ENCODE results near the gene SLC11A1. TPM values are rescaled to one million over a fixed set of nuclear protein-coding genes. Genes with fewer than 3 reads are reported as not detected.

The SLC11A1 gene
- polyA plus RNA-seq, 3 donors = 184 to 2,019 (median 352) TPM

DNA sequence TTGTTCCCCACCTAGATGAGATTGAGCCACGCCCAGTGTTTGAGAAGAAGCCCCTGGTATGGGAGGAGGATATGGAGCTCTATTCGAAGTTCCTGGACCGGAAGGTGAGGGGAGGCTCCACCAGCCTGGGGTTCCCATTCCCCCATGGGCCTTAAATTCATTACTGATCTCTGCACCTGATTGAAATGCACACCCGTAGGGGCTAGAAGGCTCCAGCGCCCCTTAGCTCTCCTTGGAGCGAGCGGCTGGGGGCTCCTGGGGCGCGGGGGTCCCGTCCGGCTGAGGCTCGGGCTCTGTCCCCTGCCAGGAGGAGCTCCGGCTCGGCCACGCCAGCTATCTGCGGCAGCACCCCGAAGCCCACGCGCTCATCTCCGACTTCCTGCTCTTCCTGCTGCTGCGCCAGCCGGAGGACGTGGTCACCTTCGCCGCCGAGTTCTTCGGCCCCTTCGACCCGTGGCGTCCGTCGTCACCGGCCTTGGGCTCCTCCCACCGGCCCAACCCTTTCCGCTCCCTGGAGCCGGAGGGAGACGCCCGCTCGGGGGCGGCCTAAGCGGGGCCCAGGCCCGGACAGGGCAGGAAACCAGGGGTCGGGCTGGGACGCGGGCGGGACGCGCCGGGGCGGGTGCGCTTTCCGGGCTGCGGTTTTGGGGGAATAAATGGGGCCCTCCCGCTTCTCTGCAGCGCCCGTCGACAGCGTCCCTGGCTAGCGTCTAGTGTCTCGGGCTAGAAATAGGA is 14.5 kb upstream of the SLC11A1 start:
- under 1% methylated on average over 57 of the region's 60 CpGs for whole genome bisulfite sequencing (ENCODE audit: insufficient coverage)
- peak overlapping the region; percentile 94 to 99 for H3K27ac ChIP-seq (ENCODE audit: low read depth in 1 of 2, low read length in 2 of 2)
- peaks cover 0 to 11% (median 4%) of the 10 kb centered on the region in 7 donors for H3K9me3 Mint-ChIP-seq
- H3K27me3 ChIP-seq (ENCODE audit: control insufficient read depth in 2 of 2, insufficient read depth in 2 of 2, low read length in 2 of 2) = no peaks in the 10 kb centered on the region
- H3K9ac ChIP-seq (ENCODE audit: insufficient read depth, low read length, poor library complexity, severe bottlenecking) = peak overlapping the region; percentile 92
- peaks cover 95 to 97% of the 10 kb centered on the region in 2 donors for H3K4me1 ChIP-seq (ENCODE audit: control insufficient read depth in 1 of 2, insufficient read depth in 2 of 2, low read length in 2 of 2)
- H3K36me3 ChIP-seq (replicated peaks in 1 of 2; ENCODE audit: control insufficient read depth in 1 of 2, insufficient read depth in 2 of 2, low read length in 2 of 2) = no peaks in the 10 kb centered on the region
- intact Hi-C loops (cut with micrococcal nuclease) = loop anchor here in 1 of 2 donors (2.0 kb wide), 1 partner anchor 15 kb away; the partner anchor contains the start of gene SLC11A1
- H3K9me3 ChIP-seq (replicated peaks in 1 of 2; ENCODE audit: control insufficient read depth in 1 of 2, insufficient read depth in 1 of 2, low read length in 2 of 2) = peaks cover 0 to 4% of the 10 kb centered on the region in 2 donors
- H3K4me2 ChIP-seq (replicated peaks; ENCODE audit: extremely low read depth, low read length, poor library complexity, severe bottlenecking) = peak overlapping the region; percentile 90
- H3K27me3 Mint-ChIP-seq (ENCODE audit: low read depth in 3 of 3) = peaks cover 0 to 1% (median 0%) of the 10 kb centered on the region in 3 donors
- TF ChIP-seq CTCF (IDR thresholded peaks at IDR 0.05) = no peak
- peaks cover 86% of the 10 kb centered on the region for H3K4me1 Mint-ChIP-seq
- peak overlapping the region; percentile 89 to 93 for H3K4me3 Mint-ChIP-seq
- no peaks in the 10 kb centered on the region for H4K20me1 ChIP-seq (ENCODE audit: insufficient read depth, low read length)
- peak overlapping the region; percentile 44 to 71 (median 60) for H3K4me3 ChIP-seq (replicated peaks in 1 of 3; ENCODE audit: low read depth in 2 of 3, low read length in 3 of 3)
- peak; percentile 94 to 98 (median 97) for DNase-seq
- peak overlapping the region; percentile 100 for H3K27ac Mint-ChIP-seq
- no peak overlapping the region for H2AFZ ChIP-seq (ENCODE audit: insufficient read depth, low read depth, low read length, poor library complexity, severe bottlenecking)
- peaks cover 22% of the 10 kb centered on the region for H3K79me2 ChIP-seq (ENCODE audit: insufficient read depth, low read length)
- H3K36me3 Mint-ChIP-seq = peaks cover 2 to 12% of the 10 kb centered on the region in 2 donors

DNA sequence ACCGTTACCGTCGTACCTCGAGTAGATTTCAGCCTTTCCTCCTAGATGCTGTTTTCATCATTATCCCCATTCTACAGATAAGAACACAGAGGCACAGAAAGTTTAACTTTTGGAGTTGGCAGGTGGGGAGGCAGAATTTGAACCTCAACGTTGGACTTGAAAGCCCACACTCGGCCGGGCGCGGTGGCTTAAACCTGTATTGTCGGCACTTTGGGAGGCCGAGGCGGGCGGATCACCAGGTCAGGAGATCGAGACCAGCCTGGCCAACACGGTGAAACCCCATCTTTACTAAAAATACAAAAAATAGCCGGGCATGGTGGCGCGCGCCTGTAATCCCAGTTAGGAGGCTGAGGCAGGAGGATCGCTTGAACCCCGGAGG is 13.9 kb upstream of the SLC11A1 start:
- Histone ChIP-seq H3K27ac (ENCODE audit: low read depth in 1 of 2, low read length in 2 of 2) (peak overlapping the region; percentile 94 to 99), H3K4me2 (replicated peaks; ENCODE audit: extremely low read depth, low read length, poor library complexity, severe bottlenecking) (peak overlapping the region; percentile 90), H4K20me1 (ENCODE audit: insufficient read depth, low read length) (no peaks in the 10 kb centered on the region), H3K27me3 (ENCODE audit: control insufficient read depth in 2 of 2, insufficient read depth in 2 of 2, low read length in 2 of 2) (no peaks in the 10 kb centered on the region), H3K4me1 (ENCODE audit: control insufficient read depth in 1 of 2, insufficient read depth in 2 of 2, low read length in 2 of 2) (peaks cover 95 to 97% of the 10 kb centered on the region in 2 donors), H2AFZ (ENCODE audit: insufficient read depth, low read depth, low read length, poor library complexity, severe bottlenecking) (no peak overlapping the region), H3K9me3 (replicated peaks in 1 of 2; ENCODE audit: control insufficient read depth in 1 of 2, insufficient read depth in 1 of 2, low read length in 2 of 2) (peaks cover 0 to 4% of the 10 kb centered on the region in 2 donors), H3K36me3 (replicated peaks in 1 of 2; ENCODE audit: control insufficient read depth in 1 of 2, insufficient read depth in 2 of 2, low read length in 2 of 2) (no peaks in the 10 kb centered on the region), H3K79me2 (ENCODE audit: insufficient read depth, low read length) (peaks cover 22% of the 10 kb centered on the region), H3K9ac (ENCODE audit: insufficient read depth, low read length, poor library complexity, severe bottlenecking) (peak overlapping the region; percentile 92), H3K4me3 (replicated peaks in 1 of 3; ENCODE audit: low read depth in 2 of 3, low read length in 3 of 3) (peak overlapping the region; percentile 37 to 71 (median 44))
- 44% methylated on average over 5 of the region's 21 CpGs for WGBS (ENCODE audit: insufficient coverage)
- peak overlapping the region; percentile 100 for H3K27ac Mint-ChIP-seq
- no peak for TF ChIP-seq CTCF (IDR thresholded peaks at IDR 0.05)
- peaks cover 0 to 11% (median 4%) of the 10 kb centered on the region in 7 donors for H3K9me3 Mint-ChIP-seq
- no peak for DNase-seq
- H3K36me3 Mint-ChIP-seq = peaks cover 2 to 8% of the 10 kb centered on the region in 2 donors
- H3K4me1 Mint-ChIP-seq = peaks cover 85% of the 10 kb centered on the region
- intact Hi-C loops (cut with micrococcal nuclease) = loop anchor here in 1 of 2 donors (2.0 kb wide), 1 partner anchor 15 kb away; the partner anchor contains the start of gene SLC11A1
- peak overlapping the region; percentile 89 to 93 for H3K4me3 Mint-ChIP-seq
- H3K27me3 Mint-ChIP-seq (ENCODE audit: low read depth in 3 of 3) = peaks cover 0 to 1% (median 0%) of the 10 kb centered on the region in 3 donors

Measured in CD14-positive monocyte (primary cell).